OCI-LY7 (cell line): ENCODE data around the gene EPHA6. TPM values are rescaled to one million over a fixed set of nuclear protein-coding genes. Genes with fewer than 3 reads are reported as not detected.

Experiments
- BruUV-seq: library from RNA; stranded (reverse); fragments of 400-500 nt; replicated peaks from 2 replicates; lab custom pipeline; 2021; lab: Mats Ljungman, UMichigan
- CTCF ChIA-PET: fragments of 300-600 bp; sonication (Branson Sonifier 250); formaldehyde crosslinking; loops from one replicate; lab custom pipeline; 2022; ENCODE audit warnings: antibody characterized with exemption; ENCODE audit not compliant: unreplicated experiment; lab: Charles Lee
- POLR2A ChIA-PET: fragments of 300-600 bp; sonication (Branson Sonifier 250); formaldehyde crosslinking; loops from one replicate; lab custom pipeline; 2022; ENCODE audit warnings: antibody characterized with exemption; lab: Charles Lee
- DNase-seq: peaks from one replicate; pipeline ENCODE4 v3.0.0-alpha.2; 2015; ENCODE audit warnings: low spot score
- H2AFZ ChIP-seq: fragments of 200-600 bp; sonication (generic), shearing (Covaris generic); 2 replicates; pipeline ENCODE4 v1.6.1; 2014; ENCODE audit warnings: mild to moderate bottlenecking, antibody characterized with exemption, low read length, moderate library complexity
- H3K27ac ChIP-seq: fragments of 200-600 bp; sonication (generic); 2 replicates; pipeline ENCODE4 v1.5.1; 2014; ENCODE audit warnings: mixed run types, low read depth, mild to moderate bottlenecking, moderate library complexity, low read length, inconsistent platforms; ENCODE audit not compliant: poor library complexity, severe bottlenecking
- H3K36me3 ChIP-seq: fragments of 200-600 bp; sonication (generic); 2 replicates; pipeline ENCODE4 v1.6.1; 2014; ENCODE audit warnings: mild to moderate bottlenecking, antibody characterized with exemption, low read length, moderate library complexity, mixed read lengths; ENCODE audit not compliant: insufficient read depth
- H3K4me1 ChIP-seq: fragments of 200-600 bp; sonication (generic); 2 replicates; pipeline ENCODE4 v1.5.1; 2014; ENCODE audit warnings: mild to moderate bottlenecking, low read length; ENCODE audit not compliant: insufficient read depth, poor library complexity, severe bottlenecking
- H3K4me2 ChIP-seq: fragments of 200-600 bp; sonication (generic); 2 replicates; pipeline ENCODE4 v1.6.1; 2014; ENCODE audit warnings: mild to moderate bottlenecking, low read length
- H3K4me3 ChIP-seq: fragments of 200-600 bp; sonication (generic); 2 replicates; pipeline ENCODE4 v1.5.1; 2014; ENCODE audit warnings: mild to moderate bottlenecking, low read depth, low read length; ENCODE audit not compliant: poor library complexity, severe bottlenecking
- H3K79me2 ChIP-seq: fragments of 200-600 bp; sonication (generic); 2 replicates; pipeline ENCODE4 v1.6.1; 2016; ENCODE audit warnings: low read depth, mild to moderate bottlenecking, low read length, moderate library complexity, mixed read lengths; ENCODE audit not compliant: insufficient read depth
- H3K9me2 ChIP-seq: fragments of 200-600 bp; sonication (generic); 2 replicates; pipeline ENCODE4 v1.6.1; 2016; ENCODE audit warnings: mild to moderate bottlenecking, low read length, mixed read lengths; ENCODE audit not compliant: insufficient read depth
- H3K9me3 ChIP-seq: fragments of 200-600 bp; sonication (generic); 2 replicates; pipeline ENCODE4 v1.6.1; 2014; ENCODE audit warnings: mild to moderate bottlenecking, mixed run types, low read length, mixed read lengths
- H4K20me1 ChIP-seq: fragments of 200-600 bp; sonication (generic); 2 replicates; pipeline ENCODE4 v1.6.1; 2014; ENCODE audit warnings: mild to moderate bottlenecking, antibody characterized with exemption, low read length, moderate library complexity, mixed read lengths; ENCODE audit not compliant: insufficient read depth
- CTCF ChIP-seq: fragments of 200-600 bp; sonication (generic); conservative IDR thresholded peaks from 2 replicates; pipeline ENCODE4 v1.5.1; 2014; ENCODE audit warnings: mild to moderate bottlenecking, antibody characterized with exemption, low read length, moderate library complexity, mixed read lengths
- EZH2phosphoT487 ChIP-seq: fragments of 200-600 bp; sonication (generic); IDR thresholded peaks from 2 replicates; pipeline ENCODE4 v1.6.1; 2018; ENCODE audit warnings: low read depth, borderline replicate concordance, mild to moderate bottlenecking, mixed run types, antibody characterized with exemption, low read length, moderate library complexity, mixed read lengths
- intact Hi-C: fragments of 100-400 bp; cut with micrococcal nuclease; formaldehyde crosslinking; loops from one replicate; pipeline ENCODE4 v1.10.0; 2022; ENCODE audit not compliant: unreplicated experiment
- total RNA-seq, 2 experiments: library from RNA; depleted of rRNA in 1 of 2; stranded (reverse); fragments of >200 nt in 1 of 2; shearing (Covaris generic) in 1 of 2; gene quantifications; 2 replicates each; pipeline ENCODE4 v1.2.3, GENCODE V29; 2014 to 2022

The EPHA6 gene
- total RNA-seq, 2 experiments from 2014 or later = not detected

GRCh38 chr3:97655971-97656370, 841.6 kb downstream of the EPHA6 start:
- H3K4me1 ChIP-seq = no peaks in the 10 kb centered on the region
- no peak overlapping the region for H3K27ac ChIP-seq
- H2AFZ ChIP-seq = no peak overlapping the region
- POLR2A ChIA-PET = no interaction called here
- no peaks in the 10 kb centered on the region for H3K79me2 ChIP-seq
- H3K36me3 ChIP-seq = no peaks in the 10 kb centered on the region
- DNase-seq = no peak
- no peaks in the 10 kb centered on the region for H3K9me3 ChIP-seq
- CTCF ChIA-PET = no interaction called here
- H3K4me3 ChIP-seq = no peak overlapping the region
- intact Hi-C loops = loop anchor here (5.0 kb wide), 1 partner anchor 794 kb away; no protein-coding TSS in a partner anchor
- H3K9me2 ChIP-seq = no peaks in the 10 kb centered on the region
- no TSS peak for BruUV-seq
- no peak overlapping the region for H3K4me2 ChIP-seq
- no peaks in the 10 kb centered on the region for H4K20me1 ChIP-seq
- no peak for TF ChIP-seq CTCF
- no peak for TF ChIP-seq EZH2phosphoT487

DNA sequence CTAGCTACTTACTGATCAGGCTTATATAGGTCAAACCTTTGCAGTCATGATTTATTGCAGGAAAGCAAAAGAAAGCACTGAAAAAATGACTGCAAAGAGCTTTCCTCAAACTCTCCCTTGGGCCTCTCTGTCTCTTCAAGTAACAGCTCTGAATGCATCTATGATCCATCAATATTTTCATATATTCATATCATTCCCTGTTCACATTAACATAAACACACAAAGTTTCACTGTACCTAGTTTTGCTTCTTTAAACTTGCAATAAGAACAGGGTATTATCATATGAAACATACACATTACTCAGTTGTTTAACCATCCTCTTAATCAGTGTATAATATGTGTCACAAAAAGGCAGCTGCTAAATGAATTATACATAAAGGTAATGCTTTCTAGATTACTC, 842.2 kb downstream of the EPHA6 start:
- Histone ChIP-seq H4K20me1 (no peaks in the 10 kb centered on the region), H3K4me2 (no peak overlapping the region), H3K4me3 (no peak overlapping the region), H3K4me1 (no peaks in the 10 kb centered on the region), H3K27ac (no peak overlapping the region), H3K79me2 (no peaks in the 10 kb centered on the region), H3K9me3 (no peaks in the 10 kb centered on the region), H3K36me3 (no peaks in the 10 kb centered on the region), H3K9me2 (no peaks in the 10 kb centered on the region), H2AFZ (no peak overlapping the region)
- intact Hi-C loops = loop anchor here (5.0 kb wide), 1 partner anchor 794 kb away; no protein-coding TSS in a partner anchor
- no TSS peak for BruUV-seq
- TF ChIP-seq EZH2phosphoT487 (no peak), CTCF (no peak)
- no peak for DNase-seq
- POLR2A ChIA-PET = no interaction called here
- CTCF ChIA-PET = no interaction called here

DNA sequence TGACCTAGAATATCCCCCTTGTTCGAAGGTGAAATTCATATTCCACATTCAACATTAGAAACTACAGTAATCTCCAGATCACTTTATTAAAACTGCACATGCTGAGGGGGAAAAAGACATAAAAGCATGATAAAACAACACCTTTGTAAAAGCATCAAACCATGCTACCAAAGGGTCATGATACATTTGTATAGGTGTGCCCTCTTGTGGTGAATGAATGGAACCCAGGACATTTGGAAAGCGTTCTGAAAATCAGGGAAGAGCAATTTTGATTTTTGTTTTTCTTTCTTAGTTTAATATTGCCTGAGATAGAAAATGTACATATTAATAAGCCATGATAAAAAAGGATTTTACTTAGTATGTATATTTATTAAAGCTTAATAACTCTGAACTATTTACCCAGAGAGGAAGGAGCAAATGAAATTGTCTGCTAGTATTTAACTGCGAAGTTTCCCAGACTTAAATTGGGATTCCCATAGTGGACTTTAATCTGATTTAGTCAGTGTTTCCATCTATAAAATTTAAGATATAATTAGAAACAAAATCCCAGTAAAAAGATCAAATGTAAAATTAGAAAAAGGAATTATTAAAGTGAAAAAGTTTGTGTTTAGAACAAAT, 844.4 kb downstream of the EPHA6 start:
- no peaks in the 10 kb centered on the region for H3K9me2 ChIP-seq
- no peaks in the 10 kb centered on the region for H3K4me1 ChIP-seq
- no peaks in the 10 kb centered on the region for H4K20me1 ChIP-seq
- no peaks in the 10 kb centered on the region for H3K79me2 ChIP-seq
- DNase-seq = peak; percentile 45
- TF ChIP-seq CTCF (peak; percentile 85), EZH2phosphoT487 (no peak)
- no peak overlapping the region for H3K4me2 ChIP-seq
- H3K4me3 ChIP-seq = no peak overlapping the region
- ChIA-PET CTCF (no interaction called here), POLR2A (interaction anchor here (0.9 kb wide), 1 partner anchor 396 kb away, joined by 3 read pairs; no protein-coding TSS in a partner anchor)
- H3K36me3 ChIP-seq = no peaks in the 10 kb centered on the region
- no peak overlapping the region for H3K27ac ChIP-seq
- BruUV-seq = no TSS peak
- intact Hi-C loops = loop anchor here (5.0 kb wide), 1 partner anchor 796 kb away; no protein-coding TSS in a partner anchor
- no peak overlapping the region for H2AFZ ChIP-seq
- H3K9me3 ChIP-seq = no peaks in the 10 kb centered on the region
